Neural cell (in vitro differentiated cells): ENCODE data around the gene NFAT5. TPM values are rescaled to one million over a fixed set of nuclear protein-coding genes. Genes with fewer than 3 reads are reported as not detected.

Source experiments
- H2AFZ ChIP-seq: fragments of 200-600, 300-800 bp; sonication (generic), shearing (Covaris generic); 2 replicates; pipeline ENCODE4 v1.6.0; 2014; ENCODE audit warnings: low read depth, mild to moderate bottlenecking, antibody characterized with exemption, low read length, moderate library complexity
- H3F3A ChIP-seq: fragments of 200-600 bp; shearing (Covaris generic); 2 replicates; pipeline ENCODE4 v1.6.1; 2016; ENCODE audit warnings: mild to moderate bottlenecking, moderate library complexity, mixed read lengths, antibody characterized with exemption, low read length; ENCODE audit not compliant: insufficient read depth, poor library complexity, severe bottlenecking
- H3K27ac ChIP-seq: fragments of 200-600, 300-800 bp; sonication (generic), shearing (Covaris generic); 2 replicates; pipeline ENCODE4 v1.5.1; 2014; ENCODE audit warnings: mild to moderate bottlenecking, low read length, moderate library complexity
- H3K27me3 ChIP-seq: fragments of 300-800, 200-600 bp; sonication (generic), shearing (Covaris generic); 2 replicates; pipeline ENCODE4 v1.6.0; 2014; ENCODE audit warnings: mild to moderate bottlenecking, low read depth, low read length, moderate library complexity; ENCODE audit not compliant: insufficient read depth
- H3K36me3 ChIP-seq: fragments of 300-800, 200-600 bp; sonication (generic), shearing (Covaris generic); 2 replicates; pipeline ENCODE4 v1.5.1; 2014; ENCODE audit warnings: mild to moderate bottlenecking, antibody characterized with exemption, low read length, moderate library complexity; ENCODE audit not compliant: insufficient read depth
- H3K4me2 ChIP-seq: fragments of 300-800, 200-600 bp; sonication (generic), shearing (Covaris generic); 2 replicates; pipeline ENCODE4 v1.6.0; 2014; ENCODE audit warnings: mild to moderate bottlenecking, low read length
- H3K4me3 ChIP-seq: fragments of 300-800, 200-600 bp; sonication (generic), shearing (Covaris generic); 2 replicates; pipeline ENCODE4 v1.5.1; 2014; ENCODE audit warnings: mild to moderate bottlenecking, low read length, moderate library complexity
- H3K79me2 ChIP-seq: fragments of 200-600 bp; shearing (Covaris generic); replicated peaks from 2 replicates; pipeline ENCODE4 v1.6.0; 2014; ENCODE audit warnings: mild to moderate bottlenecking, low read length, moderate library complexity; ENCODE audit not compliant: insufficient read depth
- H3K9ac ChIP-seq: fragments of 300-800, 200-600 bp; sonication (generic), shearing (Covaris generic); 2 replicates; pipeline ENCODE4 v1.6.1; 2016; ENCODE audit warnings: mild to moderate bottlenecking, low read length, mixed read lengths
- H3K9me2 ChIP-seq: fragments of 200-600 bp; shearing (Covaris generic); 2 replicates; pipeline ENCODE4 v1.6.1; 2016; ENCODE audit warnings: mild to moderate bottlenecking, low read length, mixed read lengths; ENCODE audit not compliant: insufficient read depth
- H3K9me3 ChIP-seq: fragments of 200-600, 300-800 bp; sonication (generic), shearing (Covaris generic); 2 replicates; pipeline ENCODE4 v1.6.1; 2016; ENCODE audit warnings: mild to moderate bottlenecking, mixed run types, low read length, moderate library complexity, mixed read lengths
- H4K20me1 ChIP-seq: fragments of 200-600 bp; shearing (Covaris generic); 2 replicates; pipeline ENCODE4 v1.6.1; 2016; ENCODE audit warnings: mild to moderate bottlenecking, mixed run types; ENCODE audit not compliant: insufficient read depth
- EP300 ChIP-seq: fragments of 450-650 bp; conservative IDR thresholded peaks from 2 replicates; pipeline ENCODE4 v1.6.1; 2014; ENCODE audit warnings: antibody characterized with exemption, mild to moderate bottlenecking, moderate library complexity; ENCODE audit not compliant: poor library complexity, severe bottlenecking
- EZH2 ChIP-seq: fragments of 200-600, 300-800 bp; shearing (Covaris generic), sonication (generic); IDR thresholded peaks from 2 replicates; pipeline ENCODE4 v1.6.1; 2014; ENCODE audit warnings: antibody characterized with exemption, low read length, borderline replicate concordance, mild to moderate bottlenecking; ENCODE audit not compliant: insufficient read depth, poor library complexity, severe bottlenecking
- MXI1 ChIP-seq: fragments of 450-650 bp; conservative IDR thresholded peaks from 2 replicates; pipeline ENCODE4 v1.6.1; 2014; ENCODE audit warnings: antibody characterized with exemption, mild to moderate bottlenecking; ENCODE audit not compliant: poor library complexity, severe bottlenecking
- POLR2AphosphoS5 ChIP-seq: IDR thresholded peaks from 2 replicates; pipeline ENCODE4 v1.6.1; 2012
- RAD21 ChIP-seq: fragments of 450-650 bp; conservative IDR thresholded peaks from 2 replicates; pipeline ENCODE4 v1.6.1; 2014; ENCODE audit warnings: antibody characterized with exemption, mild to moderate bottlenecking, moderate library complexity
- SMC3 ChIP-seq: fragments of 450-650 bp; conservative IDR thresholded peaks from 2 replicates; pipeline ENCODE4 v1.6.1; 2014; ENCODE audit warnings: antibody characterized with exemption, mild to moderate bottlenecking, moderate library complexity; ENCODE audit not compliant: poor library complexity
- TAF1 ChIP-seq: IDR thresholded peaks from 2 replicates; pipeline ENCODE4 v1.6.1; 2012; ENCODE audit warnings: low read depth
- polyA plus RNA-seq: library from polyadenylated mRNA; depleted of rRNA; stranded (reverse); fragments of >200 nt; gene quantifications from 2 replicates; pipeline ENCODE4 v1.2.3, GENCODE V29; 2014
- TF ChIP-seq, protein P1 (sequence below): IDR thresholded peaks from 2 replicates; pipeline ENCODE4 v1.6.1; 2012; ENCODE audit warnings: borderline replicate concordance
- TF ChIP-seq, protein P2 (sequence below): fragments of 450-650 bp; IDR thresholded peaks from 2 replicates; pipeline ENCODE4 v1.5.1; 2014; ENCODE audit warnings: antibody characterized with exemption, mild to moderate bottlenecking, moderate library complexity; ENCODE audit not compliant: poor library complexity, severe bottlenecking

Gene NFAT5
- polyA plus RNA-seq, 1 donor from 2014 or later: 9.2 TPM

DNA sequence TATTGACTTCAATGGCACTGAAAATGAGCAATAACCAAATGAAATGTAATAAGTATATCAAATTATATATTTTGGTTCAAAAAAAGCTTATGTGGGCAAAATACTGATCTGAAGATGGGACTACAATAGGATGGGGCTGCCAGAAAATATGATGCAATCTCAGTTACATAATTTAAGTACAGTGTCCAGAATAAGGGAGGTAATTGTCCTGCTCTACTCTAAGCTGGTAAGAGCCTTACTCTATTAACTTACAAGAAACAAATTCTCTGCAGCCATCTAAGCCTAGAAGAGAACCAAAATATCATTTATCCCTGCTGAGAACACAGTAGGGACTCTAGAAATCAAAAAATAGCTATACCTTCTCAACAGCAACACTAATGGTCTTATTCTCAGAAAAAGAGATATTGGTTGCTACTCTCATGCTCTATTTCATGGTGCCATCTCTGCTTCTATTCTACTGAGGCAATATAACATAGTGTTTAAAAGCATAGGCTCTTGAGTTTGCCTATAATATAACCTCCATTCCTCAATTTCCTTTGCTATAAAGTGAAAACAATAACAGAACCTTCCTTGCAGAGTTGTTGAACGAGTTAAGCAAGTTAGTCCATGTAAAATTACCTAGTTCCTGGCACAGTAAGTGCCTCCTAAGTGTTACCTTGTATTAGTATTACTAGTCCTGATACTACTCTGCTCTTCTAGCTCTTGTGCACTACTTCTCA, 140.6 kb downstream of the NFAT5 start:
- no peak overlapping the region for H3K27ac ChIP-seq
- no peaks in the 10 kb centered on the region for H3K27me3 ChIP-seq
- no peaks in the 10 kb centered on the region for H3K79me2 ChIP-seq
- no peak overlapping the region for H3K9ac ChIP-seq
- H3K36me3 ChIP-seq: peaks cover 4% of the 10 kb centered on the region
- no peaks in the 10 kb centered on the region for H4K20me1 ChIP-seq
- H3K4me2 ChIP-seq: no peak overlapping the region
- no peak overlapping the region for H3K4me3 ChIP-seq
- H2AFZ ChIP-seq: no peak overlapping the region
- TF ChIP-seq, protein P1, sequence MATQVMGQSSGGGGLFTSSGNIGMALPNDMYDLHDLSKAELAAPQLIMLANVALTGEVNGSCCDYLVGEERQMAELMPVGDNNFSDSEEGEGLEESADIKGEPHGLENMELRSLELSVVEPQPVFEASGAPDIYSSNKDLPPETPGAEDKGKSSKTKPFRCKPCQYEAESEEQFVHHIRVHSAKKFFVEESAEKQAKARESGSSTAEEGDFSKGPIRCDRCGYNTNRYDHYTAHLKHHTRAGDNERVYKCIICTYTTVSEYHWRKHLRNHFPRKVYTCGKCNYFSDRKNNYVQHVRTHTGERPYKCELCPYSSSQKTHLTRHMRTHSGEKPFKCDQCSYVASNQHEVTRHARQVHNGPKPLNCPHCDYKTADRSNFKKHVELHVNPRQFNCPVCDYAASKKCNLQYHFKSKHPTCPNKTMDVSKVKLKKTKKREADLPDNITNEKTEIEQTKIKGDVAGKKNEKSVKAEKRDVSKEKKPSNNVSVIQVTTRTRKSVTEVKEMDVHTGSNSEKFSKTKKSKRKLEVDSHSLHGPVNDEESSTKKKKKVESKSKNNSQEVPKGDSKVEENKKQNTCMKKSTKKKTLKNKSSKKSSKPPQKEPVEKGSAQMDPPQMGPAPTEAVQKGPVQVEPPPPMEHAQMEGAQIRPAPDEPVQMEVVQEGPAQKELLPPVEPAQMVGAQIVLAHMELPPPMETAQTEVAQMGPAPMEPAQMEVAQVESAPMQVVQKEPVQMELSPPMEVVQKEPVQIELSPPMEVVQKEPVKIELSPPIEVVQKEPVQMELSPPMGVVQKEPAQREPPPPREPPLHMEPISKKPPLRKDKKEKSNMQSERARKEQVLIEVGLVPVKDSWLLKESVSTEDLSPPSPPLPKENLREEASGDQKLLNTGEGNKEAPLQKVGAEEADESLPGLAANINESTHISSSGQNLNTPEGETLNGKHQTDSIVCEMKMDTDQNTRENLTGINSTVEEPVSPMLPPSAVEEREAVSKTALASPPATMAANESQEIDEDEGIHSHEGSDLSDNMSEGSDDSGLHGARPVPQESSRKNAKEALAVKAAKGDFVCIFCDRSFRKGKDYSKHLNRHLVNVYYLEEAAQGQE: no peak
- TF ChIP-seq TAF1 (no peak), EZH2 (no peak), MXI1 (no peak), POLR2AphosphoS5 (no peak), SMC3 (no peak), RAD21 (no peak), EP300 (no peak)
- TF ChIP-seq, protein P2, sequence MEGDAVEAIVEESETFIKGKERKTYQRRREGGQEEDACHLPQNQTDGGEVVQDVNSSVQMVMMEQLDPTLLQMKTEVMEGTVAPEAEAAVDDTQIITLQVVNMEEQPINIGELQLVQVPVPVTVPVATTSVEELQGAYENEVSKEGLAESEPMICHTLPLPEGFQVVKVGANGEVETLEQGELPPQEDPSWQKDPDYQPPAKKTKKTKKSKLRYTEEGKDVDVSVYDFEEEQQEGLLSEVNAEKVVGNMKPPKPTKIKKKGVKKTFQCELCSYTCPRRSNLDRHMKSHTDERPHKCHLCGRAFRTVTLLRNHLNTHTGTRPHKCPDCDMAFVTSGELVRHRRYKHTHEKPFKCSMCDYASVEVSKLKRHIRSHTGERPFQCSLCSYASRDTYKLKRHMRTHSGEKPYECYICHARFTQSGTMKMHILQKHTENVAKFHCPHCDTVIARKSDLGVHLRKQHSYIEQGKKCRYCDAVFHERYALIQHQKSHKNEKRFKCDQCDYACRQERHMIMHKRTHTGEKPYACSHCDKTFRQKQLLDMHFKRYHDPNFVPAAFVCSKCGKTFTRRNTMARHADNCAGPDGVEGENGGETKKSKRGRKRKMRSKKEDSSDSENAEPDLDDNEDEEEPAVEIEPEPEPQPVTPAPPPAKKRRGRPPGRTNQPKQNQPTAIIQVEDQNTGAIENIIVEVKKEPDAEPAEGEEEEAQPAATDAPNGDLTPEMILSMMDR: no peak
- no peaks in the 10 kb centered on the region for H3F3A ChIP-seq
- no peaks in the 10 kb centered on the region for H3K9me2 ChIP-seq
- no peaks in the 10 kb centered on the region for H3K9me3 ChIP-seq

- Histone ChIP-seq H3K27me3 (no peaks in the 10 kb centered on the region), H3K79me2 (no peaks in the 10 kb centered on the region), H3K9ac (no peak overlapping the region), H3K27ac (no peak overlapping the region), H4K20me1 (no peaks in the 10 kb centered on the region), H3K9me3 (no peaks in the 10 kb centered on the region), H3F3A (no peaks in the 10 kb centered on the region), H3K9me2 (no peaks in the 10 kb centered on the region), H2AFZ (no peak overlapping the region), H3K36me3 (peaks cover 4% of the 10 kb centered on the region), H3K4me3 (no peak overlapping the region), H3K4me2 (no peak overlapping the region)
- TF ChIP-seq EZH2: no peak
- TF ChIP-seq MXI1: no peak
- TF ChIP-seq EP300: no peak
- TF ChIP-seq SMC3: no peak
- TF ChIP-seq, protein P2: no peak
- TF ChIP-seq, protein P1: no peak
- TF ChIP-seq RAD21: no peak
- no peak for TF ChIP-seq TAF1
- TF ChIP-seq POLR2AphosphoS5: no peak
These were observed 141.2 kb downstream of the NFAT5 start for GRCh38 chr16:69706975-69707340.
